CD14-positive monocyte (primary cell): ENCODE data around the gene AFF3. TPM values are rescaled to one million over a fixed set of nuclear protein-coding genes. Genes with fewer than 3 reads are reported as not detected.
"Not testable (repeated sequence)": the region's sequence is repeated elsewhere in the genome, so short reads cannot be mapped to it uniquely, and the experiment has no call there.

ENCODE experiments used
- DNase-seq, 3 donors: peaks; one replicate each; pipeline ENCODE4 v3.0.0-alpha.2; 2011 to 2022
- H2AFZ ChIP-seq: 2 replicates; pipeline ENCODE4 v1.6.0; 2012; ENCODE audit warnings: mild to moderate bottlenecking, low read depth, low read length, inconsistent platforms; ENCODE audit not compliant: insufficient read depth, poor library complexity, severe bottlenecking
- H3K27ac ChIP-seq, 2 donors: 1 replicate in 1 of 2; 2 replicates in 1 of 2; pipeline ENCODE4 v1.5.1; 2012 to 2013; ENCODE audit warnings: low read length in 2 of 2, control low read depth in 1 of 2, inconsistent platforms in 1 of 2, low read depth in 1 of 2, mild to moderate bottlenecking in 1 of 2
- H3K27me3 ChIP-seq, 2 donors: one replicate each; pipeline versions ENCODE4 v1.6.0 to v1.6.1; 2011 to 2013; ENCODE audit warnings: low read length in 2 of 2; ENCODE audit not compliant: control insufficient read depth in 2 of 2, insufficient read depth in 2 of 2
- H3K36me3 ChIP-seq, 2 donors: replicated peaks in 1 of 2; 1 replicate in 1 of 2; 2 replicates in 1 of 2; pipeline versions ENCODE4 v1.5.1 to v1.6.1; 2012 to 2013; ENCODE audit warnings: low read length in 2 of 2, control low read depth in 1 of 2, inconsistent platforms in 1 of 2, mild to moderate bottlenecking in 1 of 2; ENCODE audit not compliant: insufficient read depth in 2 of 2, control insufficient read depth in 1 of 2
- H3K4me1 ChIP-seq, 2 donors: 1 replicate in 1 of 2; 2 replicates in 1 of 2; pipeline versions ENCODE4 v1.5.1 to v1.6.1; 2012 to 2013; ENCODE audit warnings: low read length in 2 of 2, control low read depth in 1 of 2, inconsistent platforms in 1 of 2, mild to moderate bottlenecking in 1 of 2, moderate library complexity in 1 of 2; ENCODE audit not compliant: insufficient read depth in 2 of 2, control insufficient read depth in 1 of 2
- H3K4me2 ChIP-seq: replicated peaks from 2 replicates; pipeline ENCODE3; 2012; ENCODE audit warnings: low read length, moderate library complexity, mild to moderate bottlenecking; ENCODE audit not compliant: poor library complexity, severe bottlenecking; ENCODE audit errors: extremely low read depth
- H3K4me3 ChIP-seq, 3 experiments: fragments of 200-600 bp in 1 of 3; sonication (generic) in 1 of 3; replicated peaks in 1 of 3; 1 replicate in 2 of 3; 2 replicates in 1 of 3; pipeline ENCODE4 v1.5.1; 2011 to 2013; ENCODE audit warnings: low read length in 3 of 3, mild to moderate bottlenecking in 3 of 3, control low read depth in 2 of 3, low read depth in 2 of 3, inconsistent platforms in 1 of 3, moderate library complexity in 1 of 3
- H3K79me2 ChIP-seq: 2 replicates; pipeline ENCODE4 v1.6.0; 2012; ENCODE audit warnings: mild to moderate bottlenecking, control low read depth, inconsistent platforms, low read length, moderate library complexity; ENCODE audit not compliant: insufficient read depth
- H3K9ac ChIP-seq: 2 replicates; pipeline ENCODE4 v1.6.0; 2017; ENCODE audit warnings: low read length, mild to moderate bottlenecking; ENCODE audit not compliant: insufficient read depth, poor library complexity, severe bottlenecking
- H3K9me3 ChIP-seq, 2 donors: replicated peaks in 1 of 2; 1 replicate in 1 of 2; 2 replicates in 1 of 2; pipeline versions ENCODE4 v1.5.1 to v1.6.1; 2012 to 2013; ENCODE audit warnings: low read length in 2 of 2, control low read depth in 1 of 2; ENCODE audit not compliant: control insufficient read depth in 1 of 2, insufficient read depth in 1 of 2
- H4K20me1 ChIP-seq: 2 replicates; pipeline ENCODE4 v1.6.0; 2012; ENCODE audit warnings: mild to moderate bottlenecking, low read length, control low read depth, moderate library complexity; ENCODE audit not compliant: insufficient read depth
- H3K27ac Mint-ChIP-seq, 7 donors: one replicate each; pipeline ENCODE4 v1.8.0; 2020; ENCODE audit warnings: mild to moderate bottlenecking in 7 of 7, mixed read lengths in 7 of 7, moderate library complexity in 6 of 7, inconsistent platforms in 2 of 7
- H3K27me3 Mint-ChIP-seq, 3 donors: one replicate each; pipeline ENCODE4 v1.8.0; 2021 to 2022; ENCODE audit warnings: low read depth in 3 of 3, mild to moderate bottlenecking in 3 of 3, mixed read lengths in 3 of 3, moderate library complexity in 3 of 3, inconsistent platforms in 1 of 3
- H3K36me3 Mint-ChIP-seq, 2 donors: one replicate each; pipeline ENCODE4 v1.8.0; 2020; ENCODE audit warnings: mixed read lengths in 2 of 2, inconsistent platforms in 1 of 2, mild to moderate bottlenecking in 1 of 2
- H3K4me1 Mint-ChIP-seq: one replicate; pipeline ENCODE4 v1.8.0; 2020; ENCODE audit warnings: mild to moderate bottlenecking, mixed read lengths
- H3K4me3 Mint-ChIP-seq, 2 donors: one replicate each; pipeline ENCODE4 v1.8.0; 2020; ENCODE audit warnings: mild to moderate bottlenecking in 2 of 2, mixed read lengths in 2 of 2, moderate library complexity in 1 of 2
- H3K9me3 Mint-ChIP-seq, 7 donors: one replicate each; pipeline ENCODE4 v1.8.0; 2020 to 2022; ENCODE audit warnings: mixed read lengths in 7 of 7, mild to moderate bottlenecking in 6 of 7, moderate library complexity in 6 of 7, inconsistent platforms in 2 of 7
- CTCF ChIP-seq: fragments of 200-600 bp; IDR thresholded peaks from one replicate; pipeline ENCODE4 v1.8.0; 2022; ENCODE audit warnings: antibody characterized with exemption, mild to moderate bottlenecking
- WGBS: methylation state at CpG from one replicate; pipeline ENCODE4 v1.1.5; 2013; ENCODE audit warnings: missing lambda C conversion rate; ENCODE audit not compliant: insufficient coverage; 5-methylcytosine and 5-hydroxymethylcytosine counted together
- intact Hi-C, 2 donors: fragments of 100-400 bp; cut with micrococcal nuclease; formaldehyde crosslinking; loops; one replicate each; pipeline versions ENCODE4 v1.15.0 to v1.15.1; 2023
- polyA plus RNA-seq, 3 donors: library from polyadenylated mRNA; depleted of rRNA in 1 of 3; unstranded in 2 of 3; stranded (reverse) in 1 of 3; fragments of 300-500 nt in 2 of 3; fragments of >200 nt in 1 of 3; fragmentation: Illumina TruSeq in 2 of 3; gene quantifications; 1 replicate in 2 of 3; 2 replicates in 1 of 3; pipeline ENCODE4 v1.2.3, GENCODE V29; 2012 to 2021

The AFF3 gene
- polyA plus RNA-seq, 3 donors = 0.17 to 4.1 (median 0.49) TPM

DNA sequence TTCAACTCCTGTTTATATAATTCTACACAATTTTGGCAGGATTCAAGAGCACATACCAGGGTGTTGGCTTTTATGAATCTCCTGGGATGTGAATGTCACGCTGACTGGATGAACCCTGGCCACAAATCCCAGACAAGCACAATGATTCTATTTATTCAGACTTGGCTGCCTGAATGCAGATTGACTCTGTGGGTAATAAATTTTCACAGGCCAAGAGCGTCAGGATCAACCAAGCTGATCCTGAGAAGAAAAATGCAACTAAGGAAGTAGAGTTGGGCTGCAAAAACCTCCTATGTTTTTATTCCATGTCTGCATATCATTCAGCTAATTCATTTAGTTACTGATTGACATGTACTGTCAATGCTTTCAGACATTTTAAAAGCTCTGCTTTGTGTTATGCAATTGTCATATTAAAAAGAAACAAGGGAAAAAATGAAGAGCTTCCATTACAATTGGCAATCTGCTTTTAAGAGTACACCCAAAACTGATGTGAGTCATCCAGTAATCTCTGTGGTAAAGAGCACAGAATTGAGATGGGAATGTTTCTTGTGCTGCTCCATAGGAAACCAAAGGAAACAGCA lies 479.5 kb downstream of the AFF3 start:
- no CpG with 5 or more reads among the region's 2 CpGs for WGBS

GRCh38 chr2:99661761-99662160 lies 480.6 kb downstream of the AFF3 start:
- H3K27me3 Mint-ChIP-seq, H4K20me1 ChIP-seq, H3K4me2 ChIP-seq, H3K36me3 ChIP-seq, DNase-seq, H3K79me2 ChIP-seq, H3K27me3 ChIP-seq, intact Hi-C loops, H3K27ac Mint-ChIP-seq, H3K9ac ChIP-seq, H2AFZ ChIP-seq, H3K27ac ChIP-seq, H3K4me3 Mint-ChIP-seq, H3K9me3 ChIP-seq, H3K4me3 ChIP-seq: not testable (repeated sequence)
- Mint-ChIP-seq H3K9me3 (peaks cover 0 to 12% (median 2%) of the 10 kb centered on the region in 7 donors), H3K4me1 (peaks cover 16% of the 10 kb centered on the region), H3K36me3 (peaks cover 7 to 22% of the 10 kb centered on the region in 2 donors)
- 95% methylated on average over 3 of the region's 9 CpGs for WGBS
- peaks cover 17 to 18% of the 10 kb centered on the region in 2 donors for H3K4me1 ChIP-seq

More for the DNA sequence above, 479.5 kb downstream of the AFF3 start:
- Histone ChIP-seq H3K27me3 (no peaks in the 10 kb centered on the region), H2AFZ (no peak overlapping the region), H3K79me2 (no peaks in the 10 kb centered on the region), H4K20me1 (no peaks in the 10 kb centered on the region), H3K36me3 (no peaks in the 10 kb centered on the region), H3K4me1 (peaks cover 17 to 18% of the 10 kb centered on the region in 2 donors), H3K27ac (no peak overlapping the region), H3K9me3 (no peaks in the 10 kb centered on the region), H3K9ac (no peak overlapping the region), H3K4me2 (no peak overlapping the region), H3K4me3 (no peak overlapping the region)
- no peak for TF ChIP-seq CTCF
- peaks cover 0 to 2% (median 0%) of the 10 kb centered on the region in 3 donors for H3K27me3 Mint-ChIP-seq
- no peak overlapping the region for H3K27ac Mint-ChIP-seq
- H3K4me1 Mint-ChIP-seq = peaks cover 16% of the 10 kb centered on the region
- intact Hi-C loops = no loop called here
- no peak overlapping the region for H3K4me3 Mint-ChIP-seq
- DNase-seq = no peak
- H3K9me3 Mint-ChIP-seq = peaks cover 0 to 12% (median 2%) of the 10 kb centered on the region in 7 donors
- H3K36me3 Mint-ChIP-seq = peaks cover 7 to 22% of the 10 kb centered on the region in 2 donors
